ENCODE results near the gene UGT1A8.
"Not testable (repeated sequence)": the region's sequence is repeated elsewhere in the genome, so short reads cannot be mapped to it uniquely, and the experiment has no call there.

DNA sequence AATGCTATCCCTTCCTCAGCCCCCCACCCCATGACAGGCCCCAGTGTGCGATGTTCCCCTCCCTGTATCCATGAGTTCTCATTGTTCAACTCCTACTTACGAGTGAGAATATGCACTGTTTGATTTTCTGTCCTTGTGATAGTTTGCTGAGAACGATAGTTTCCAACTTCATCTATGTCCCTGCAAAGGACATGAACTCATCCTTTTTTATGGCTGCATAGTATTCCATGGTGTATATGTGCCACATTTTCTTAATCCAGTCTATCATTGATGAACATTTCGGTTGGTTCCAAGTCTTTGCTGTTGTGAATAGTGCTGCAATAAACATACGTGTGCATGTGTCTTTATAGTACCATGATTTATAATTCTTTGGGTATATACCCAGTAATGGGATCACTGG is 4.4 kb downstream of the UGT1A8 start:
- TF ChIP-seq, protein P1, sequence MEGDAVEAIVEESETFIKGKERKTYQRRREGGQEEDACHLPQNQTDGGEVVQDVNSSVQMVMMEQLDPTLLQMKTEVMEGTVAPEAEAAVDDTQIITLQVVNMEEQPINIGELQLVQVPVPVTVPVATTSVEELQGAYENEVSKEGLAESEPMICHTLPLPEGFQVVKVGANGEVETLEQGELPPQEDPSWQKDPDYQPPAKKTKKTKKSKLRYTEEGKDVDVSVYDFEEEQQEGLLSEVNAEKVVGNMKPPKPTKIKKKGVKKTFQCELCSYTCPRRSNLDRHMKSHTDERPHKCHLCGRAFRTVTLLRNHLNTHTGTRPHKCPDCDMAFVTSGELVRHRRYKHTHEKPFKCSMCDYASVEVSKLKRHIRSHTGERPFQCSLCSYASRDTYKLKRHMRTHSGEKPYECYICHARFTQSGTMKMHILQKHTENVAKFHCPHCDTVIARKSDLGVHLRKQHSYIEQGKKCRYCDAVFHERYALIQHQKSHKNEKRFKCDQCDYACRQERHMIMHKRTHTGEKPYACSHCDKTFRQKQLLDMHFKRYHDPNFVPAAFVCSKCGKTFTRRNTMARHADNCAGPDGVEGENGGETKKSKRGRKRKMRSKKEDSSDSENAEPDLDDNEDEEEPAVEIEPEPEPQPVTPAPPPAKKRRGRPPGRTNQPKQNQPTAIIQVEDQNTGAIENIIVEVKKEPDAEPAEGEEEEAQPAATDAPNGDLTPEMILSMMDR (IDR thresholded peaks at IDR 0.05; ENCODE audit: insufficient read depth, low read length, poor library complexity, severe bottlenecking): not testable (repeated sequence)
- TF ChIP-seq EZH2phosphoT487 (conservative IDR thresholded peaks at IDR 0.05; ENCODE audit: low read length): not testable (repeated sequence)

All from SU-DHL-6 (cell line).